ENCODE measurements around the gene CYTH2.
"Not testable (repeated sequence)": the region's sequence is repeated elsewhere in the genome, so short reads cannot be mapped to it uniquely, and the experiment has no call there.

Gene CYTH2

GRCh38 chr19:48484247-48484893, 15.2 kb downstream of the CYTH2 start:
- H3K27ac ChIP-seq (ENCODE audit: low read length): no peak overlapping the region
- H3K4me1 ChIP-seq (ENCODE audit: low read length): no peaks in the 10 kb centered on the region
- no peak overlapping the region for H3K4me2 ChIP-seq (ENCODE audit: low read length)

DNA sequence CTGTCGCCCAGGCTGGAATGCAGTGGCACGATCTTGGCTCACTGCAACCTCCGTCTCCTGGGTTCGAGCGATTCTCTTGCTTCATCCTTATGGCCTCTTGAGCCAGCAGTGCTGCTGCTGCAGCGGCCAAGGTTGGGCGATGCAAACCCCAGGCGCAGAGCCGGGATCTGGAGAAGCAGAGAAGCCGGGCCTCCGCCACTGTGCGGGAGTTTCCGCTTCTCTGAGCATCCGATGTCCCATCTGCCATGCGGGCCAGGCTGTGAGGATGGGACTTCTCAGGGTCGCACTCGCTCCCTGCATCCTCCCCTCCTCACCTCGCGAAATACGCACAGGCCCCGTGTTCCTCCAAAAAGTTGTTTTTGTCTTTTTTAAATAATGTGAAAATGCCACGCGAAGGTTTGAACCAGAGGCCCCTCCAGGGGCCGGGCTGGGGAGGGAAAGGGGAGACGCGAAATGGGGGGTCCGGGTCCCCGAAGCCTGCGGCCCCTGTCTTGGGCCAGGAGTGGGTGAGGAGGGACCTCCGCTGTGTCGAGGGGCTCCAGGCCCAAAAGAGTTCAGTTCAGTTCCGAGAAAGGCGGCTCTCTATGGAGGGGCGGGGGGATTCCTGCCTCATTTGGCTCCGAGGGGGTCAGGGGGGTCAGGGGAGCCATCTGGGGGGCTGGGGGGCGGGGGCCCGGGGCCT, 15.9 kb downstream of the CYTH2 start:
- peaks cover 7% of the 10 kb centered on the region for H3K4me1 ChIP-seq (ENCODE audit: low read length)
- H3K36me3 ChIP-seq (replicated peaks; ENCODE audit: low read depth, low read length): peaks cover under 1% of the 10 kb centered on the region
- H3K27me3 ChIP-seq (ENCODE audit: low read depth, low read length): no peaks in the 10 kb centered on the region
- TF ChIP-seq, protein P1, sequence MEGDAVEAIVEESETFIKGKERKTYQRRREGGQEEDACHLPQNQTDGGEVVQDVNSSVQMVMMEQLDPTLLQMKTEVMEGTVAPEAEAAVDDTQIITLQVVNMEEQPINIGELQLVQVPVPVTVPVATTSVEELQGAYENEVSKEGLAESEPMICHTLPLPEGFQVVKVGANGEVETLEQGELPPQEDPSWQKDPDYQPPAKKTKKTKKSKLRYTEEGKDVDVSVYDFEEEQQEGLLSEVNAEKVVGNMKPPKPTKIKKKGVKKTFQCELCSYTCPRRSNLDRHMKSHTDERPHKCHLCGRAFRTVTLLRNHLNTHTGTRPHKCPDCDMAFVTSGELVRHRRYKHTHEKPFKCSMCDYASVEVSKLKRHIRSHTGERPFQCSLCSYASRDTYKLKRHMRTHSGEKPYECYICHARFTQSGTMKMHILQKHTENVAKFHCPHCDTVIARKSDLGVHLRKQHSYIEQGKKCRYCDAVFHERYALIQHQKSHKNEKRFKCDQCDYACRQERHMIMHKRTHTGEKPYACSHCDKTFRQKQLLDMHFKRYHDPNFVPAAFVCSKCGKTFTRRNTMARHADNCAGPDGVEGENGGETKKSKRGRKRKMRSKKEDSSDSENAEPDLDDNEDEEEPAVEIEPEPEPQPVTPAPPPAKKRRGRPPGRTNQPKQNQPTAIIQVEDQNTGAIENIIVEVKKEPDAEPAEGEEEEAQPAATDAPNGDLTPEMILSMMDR (IDR thresholded peaks at IDR 0.05; ENCODE audit: low read depth, low read length): no peak
- TF ChIP-seq EZH2phosphoT487 (IDR thresholded peaks at IDR 0.05; ENCODE audit: low read depth): no peak
- H3K79me2 ChIP-seq (ENCODE audit: low read length): no peaks in the 10 kb centered on the region
- no peak overlapping the region for H3K4me2 ChIP-seq (ENCODE audit: low read length)
- H3K9me3 ChIP-seq (ENCODE audit: insufficient read depth, low read length): no peaks in the 10 kb centered on the region
- H2AFZ ChIP-seq (ENCODE audit: low read depth, low read length): no peak overlapping the region
- no peak overlapping the region for H3K9ac ChIP-seq (ENCODE audit: low read length)
- no peak overlapping the region for H3K27ac ChIP-seq (ENCODE audit: low read length)
- no peak overlapping the region for H3K4me3 ChIP-seq (ENCODE audit: low read length)
- no peaks in the 10 kb centered on the region for H4K20me1 ChIP-seq (ENCODE audit: insufficient read depth, low read length)

More at GRCh38 chr19:48484247-48484893, 15.2 kb downstream of the CYTH2 start:
- no peak overlapping the region for H2AFZ ChIP-seq (ENCODE audit: low read depth, low read length)
- H3K27me3 ChIP-seq (ENCODE audit: low read depth, low read length): no peaks in the 10 kb centered on the region
- TF ChIP-seq, protein P1 (IDR thresholded peaks at IDR 0.05; ENCODE audit: low read depth, low read length): no peak
- H3K9ac ChIP-seq (ENCODE audit: low read length): no peak overlapping the region
- H3K4me3 ChIP-seq (ENCODE audit: low read length): no peak overlapping the region
- H3K36me3 ChIP-seq (replicated peaks; ENCODE audit: low read depth, low read length): peaks cover 3% of the 10 kb centered on the region
- no peaks in the 10 kb centered on the region for H3K9me3 ChIP-seq (ENCODE audit: insufficient read depth, low read length)
- no peaks in the 10 kb centered on the region for H4K20me1 ChIP-seq (ENCODE audit: insufficient read depth, low read length)
- H3K79me2 ChIP-seq (ENCODE audit: low read length): no peaks in the 10 kb centered on the region

DNA sequence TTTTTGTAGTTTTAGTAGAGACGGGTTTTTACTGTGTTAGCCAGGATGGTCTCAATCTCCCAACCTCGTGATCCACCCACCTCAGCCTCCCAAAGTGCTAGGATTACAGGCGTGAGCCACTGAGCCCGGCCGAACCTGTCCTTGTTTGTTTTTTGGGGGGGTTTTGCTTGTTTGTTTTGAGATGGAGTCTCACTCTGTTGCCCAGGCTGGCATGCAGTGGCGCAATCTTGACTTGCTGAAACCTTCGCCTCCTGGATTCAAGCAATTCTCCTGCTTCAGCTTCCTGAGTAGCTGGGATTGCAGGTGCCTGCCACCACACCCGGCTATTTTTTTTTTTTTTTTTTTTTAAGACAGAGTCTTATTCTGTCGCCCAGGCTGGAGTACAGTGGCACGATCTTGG, 17.5 kb downstream of the CYTH2 start:
- not testable (repeated sequence) for H3K79me2 ChIP-seq (ENCODE audit: low read length); H4K20me1 ChIP-seq (ENCODE audit: insufficient read depth, low read length); H3K4me3 ChIP-seq (ENCODE audit: low read length); H3K27me3 ChIP-seq (ENCODE audit: low read depth, low read length); H3K4me2 ChIP-seq (ENCODE audit: low read length); H3K9me3 ChIP-seq (ENCODE audit: insufficient read depth, low read length); H2AFZ ChIP-seq (ENCODE audit: low read depth, low read length); H3K27ac ChIP-seq (ENCODE audit: low read length); H3K9ac ChIP-seq (ENCODE audit: low read length); H3K36me3 ChIP-seq (replicated peaks; ENCODE audit: low read depth, low read length)
- peaks cover 21% of the 10 kb centered on the region for H3K4me1 ChIP-seq (ENCODE audit: low read length)

DNA sequence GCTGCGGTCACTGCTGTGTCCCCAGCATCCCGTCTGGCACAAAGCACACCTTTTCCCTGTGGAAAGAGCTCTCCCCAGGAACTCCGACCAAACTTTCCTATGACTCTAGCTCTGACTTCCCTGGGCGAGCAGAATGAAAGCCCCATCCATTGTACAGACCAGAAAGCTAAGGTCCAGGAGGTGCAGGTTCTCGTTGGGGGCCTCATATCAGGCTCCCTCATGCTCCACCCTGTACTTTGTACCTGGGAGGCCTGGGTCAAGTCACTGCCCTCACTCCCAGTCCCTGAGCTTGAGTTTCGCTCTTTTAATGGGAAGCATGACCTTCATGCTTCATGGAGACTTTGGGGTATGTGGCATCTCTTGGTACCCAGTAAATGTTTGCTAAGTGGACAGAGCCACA, 18.4 kb downstream of the CYTH2 start:
- Histone ChIP-seq H3K27ac (ENCODE audit: low read length) (no peak overlapping the region), H3K79me2 (ENCODE audit: low read length) (no peaks in the 10 kb centered on the region), H3K4me2 (ENCODE audit: low read length) (no peak overlapping the region), H3K4me1 (ENCODE audit: low read length) (peaks cover 21% of the 10 kb centered on the region), H3K9ac (ENCODE audit: low read length) (no peak overlapping the region), H2AFZ (ENCODE audit: low read depth, low read length) (no peak overlapping the region), H3K27me3 (ENCODE audit: low read depth, low read length) (no peaks in the 10 kb centered on the region), H3K9me3 (ENCODE audit: insufficient read depth, low read length) (no peaks in the 10 kb centered on the region), H3K36me3 (replicated peaks; ENCODE audit: low read depth, low read length) (no peaks in the 10 kb centered on the region), H4K20me1 (ENCODE audit: insufficient read depth, low read length) (no peaks in the 10 kb centered on the region), H3K4me3 (ENCODE audit: low read length) (no peak overlapping the region)
- no peak for TF ChIP-seq EZH2phosphoT487 (IDR thresholded peaks at IDR 0.05; ENCODE audit: low read depth)
- TF ChIP-seq, protein P1 (IDR thresholded peaks at IDR 0.05; ENCODE audit: low read depth, low read length): no peak
